HFFc6 (cell line): ENCODE data around the gene PIANP. TPM values are rescaled to one million over a fixed set of nuclear protein-coding genes. Genes with fewer than 3 reads are reported as not detected.

Experiments
- DNase-seq: peaks from one replicate; pipeline ENCODE4 v3.0.0-alpha.2; 2018
- H3K27ac Mint-ChIP-seq: 2 replicates; pipeline ENCODE4 v1.8.0; 2020; ENCODE audit warnings: mild to moderate bottlenecking, mixed read lengths
- H3K27me3 Mint-ChIP-seq: 2 replicates; pipeline ENCODE4 v1.8.0; 2021; ENCODE audit warnings: mild to moderate bottlenecking, moderate library complexity, mixed read lengths; ENCODE audit not compliant: insufficient read depth
- H3K36me3 Mint-ChIP-seq: 2 replicates; pipeline ENCODE4 v1.8.0; 2021; ENCODE audit warnings: low read depth, mixed read lengths
- H3K4me1 Mint-ChIP-seq: 2 replicates; pipeline ENCODE4 v1.8.0; 2020; ENCODE audit warnings: low read depth, mixed read lengths
- H3K4me3 Mint-ChIP-seq: 2 replicates; pipeline ENCODE4 v1.8.0; 2020; ENCODE audit warnings: mild to moderate bottlenecking, moderate library complexity, mixed read lengths
- H3K9me3 Mint-ChIP-seq: 2 replicates; pipeline ENCODE4 v1.8.0; 2020; ENCODE audit warnings: mild to moderate bottlenecking, mixed read lengths
- CTCF ChIP-seq: fragments of 200-600 bp; sonication (generic); IDR thresholded peaks from 2 replicates; pipeline ENCODE4 v1.5.0; 2021; ENCODE audit warnings: antibody characterized with exemption, mild to moderate bottlenecking
- total RNA-seq, 6 experiments: library from RNA; stranded (reverse); fragmentation: NEBNext Ultra II Directional; extraction: Animal tissue kit (Norgen Biotek cat#: 25700); gene quantifications; 2 replicates in 1 of 6; 3 replicates in 5 of 6; pipeline ENCODE4 v1.2.3, GENCODE V29; 2021

The PIANP gene
- total RNA-seq, 6 experiments from 2014 or later = 2.6 to 4.6 (median 3.8) TPM

DNA sequence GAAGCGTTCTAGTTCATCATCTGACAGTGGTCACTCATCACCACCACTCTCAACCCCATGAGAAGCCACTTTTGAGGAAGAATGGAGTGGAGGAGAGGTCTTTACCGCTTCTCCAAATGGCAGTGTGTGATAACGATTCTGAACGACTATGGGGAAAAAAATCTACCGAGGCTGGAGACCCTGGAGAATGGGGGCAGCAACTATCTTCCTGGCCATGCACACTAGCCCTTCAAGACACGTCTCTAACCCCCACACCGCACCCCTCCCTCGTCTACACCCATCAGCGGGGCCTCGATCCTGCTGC, 38.1 kb downstream of the PIANP start:
- no peak for TF ChIP-seq CTCF
- no peak for DNase-seq
- Mint-ChIP-seq H3K36me3 (peaks cover 15% of the 10 kb centered on the region), H3K27me3 (peaks cover 1% of the 10 kb centered on the region; the same call in 1 of the 2 replicates), H3K4me1 (peaks cover 18% of the 10 kb centered on the region), H3K4me3 (peak overlapping the region; percentile 96), H3K9me3 (no peaks in the 10 kb centered on the region), H3K27ac (peak overlapping the region; percentile 90)

DNA sequence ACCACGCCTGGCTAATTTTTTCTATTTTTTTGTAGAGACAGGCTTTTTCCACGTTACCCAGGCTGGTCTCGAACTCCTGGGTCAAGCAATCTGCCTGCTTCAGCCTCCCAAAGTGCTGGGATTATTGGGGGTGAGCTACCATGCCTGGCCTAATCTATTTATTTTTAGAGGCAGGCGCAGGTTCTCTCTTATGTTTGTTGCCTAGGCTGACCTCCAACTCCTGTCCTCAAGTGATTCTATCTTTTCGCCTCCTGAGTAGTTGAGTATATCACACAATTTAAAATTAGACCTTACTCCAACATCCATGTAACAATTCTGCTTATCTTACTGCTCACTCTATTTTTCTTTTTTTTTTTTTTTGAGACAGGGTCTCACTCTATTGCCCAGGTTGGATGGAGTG, 46.6 kb downstream of the PIANP start:
- no peaks in the 10 kb centered on the region for H3K9me3 Mint-ChIP-seq
- H3K27me3 Mint-ChIP-seq = no peaks in the 10 kb centered on the region
- peaks cover 19% of the 10 kb centered on the region for H3K36me3 Mint-ChIP-seq
- no peak for TF ChIP-seq CTCF
- no peak overlapping the region for H3K4me3 Mint-ChIP-seq
- H3K27ac Mint-ChIP-seq = no peak overlapping the region
- H3K4me1 Mint-ChIP-seq = no peaks in the 10 kb centered on the region
- DNase-seq = no peak

DNA sequence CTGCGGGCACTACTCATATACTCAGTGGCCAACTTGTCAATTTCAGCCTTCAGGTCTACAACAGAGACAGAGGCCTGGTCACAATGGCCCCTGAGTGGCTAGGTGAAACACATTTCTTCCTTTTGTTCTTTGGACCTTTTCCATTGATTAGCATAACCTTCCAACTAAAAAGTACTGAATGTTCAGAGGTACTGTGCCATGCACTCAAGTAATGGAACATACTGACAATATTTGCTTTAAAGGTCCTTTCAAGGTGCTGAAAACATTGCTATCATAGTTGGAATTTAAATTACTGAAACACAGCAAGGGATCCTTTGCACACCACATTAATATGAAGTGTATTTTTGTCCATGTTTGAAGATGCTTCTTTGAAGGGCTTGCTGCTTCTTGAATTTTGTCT, 47.3 kb downstream of the PIANP start:
- H3K27me3 Mint-ChIP-seq = no peaks in the 10 kb centered on the region
- no peak overlapping the region for H3K4me3 Mint-ChIP-seq
- H3K27ac Mint-ChIP-seq = no peak overlapping the region
- TF ChIP-seq CTCF = no peak
- peaks cover 16% of the 10 kb centered on the region for H3K36me3 Mint-ChIP-seq
- no peaks in the 10 kb centered on the region for H3K4me1 Mint-ChIP-seq
- no peaks in the 10 kb centered on the region for H3K9me3 Mint-ChIP-seq
- DNase-seq = no peak

GRCh38 chr12:6652391-6652790, 48.2 kb downstream of the PIANP start:
- TF ChIP-seq CTCF = no peak
- H3K9me3 Mint-ChIP-seq = peaks cover 4% of the 10 kb centered on the region; the same call in 1 of the 2 replicates
- H3K27ac Mint-ChIP-seq = no peak overlapping the region
- no peak overlapping the region for H3K4me3 Mint-ChIP-seq
- no peaks in the 10 kb centered on the region for H3K27me3 Mint-ChIP-seq
- H3K4me1 Mint-ChIP-seq = no peaks in the 10 kb centered on the region
- no peak for DNase-seq
- H3K36me3 Mint-ChIP-seq = peaks cover 25% of the 10 kb centered on the region

GRCh38 chr12:6650832-6651231, 49.8 kb downstream of the PIANP start:
- H3K27ac Mint-ChIP-seq = no peak overlapping the region
- no peaks in the 10 kb centered on the region for H3K27me3 Mint-ChIP-seq
- TF ChIP-seq CTCF = no peak
- H3K4me1 Mint-ChIP-seq = no peaks in the 10 kb centered on the region
- H3K9me3 Mint-ChIP-seq = peaks cover 15% of the 10 kb centered on the region; the same call in 1 of the 2 replicates
- H3K4me3 Mint-ChIP-seq = no peak overlapping the region
- H3K36me3 Mint-ChIP-seq = peaks cover 33% of the 10 kb centered on the region
- no peak for DNase-seq

DNA sequence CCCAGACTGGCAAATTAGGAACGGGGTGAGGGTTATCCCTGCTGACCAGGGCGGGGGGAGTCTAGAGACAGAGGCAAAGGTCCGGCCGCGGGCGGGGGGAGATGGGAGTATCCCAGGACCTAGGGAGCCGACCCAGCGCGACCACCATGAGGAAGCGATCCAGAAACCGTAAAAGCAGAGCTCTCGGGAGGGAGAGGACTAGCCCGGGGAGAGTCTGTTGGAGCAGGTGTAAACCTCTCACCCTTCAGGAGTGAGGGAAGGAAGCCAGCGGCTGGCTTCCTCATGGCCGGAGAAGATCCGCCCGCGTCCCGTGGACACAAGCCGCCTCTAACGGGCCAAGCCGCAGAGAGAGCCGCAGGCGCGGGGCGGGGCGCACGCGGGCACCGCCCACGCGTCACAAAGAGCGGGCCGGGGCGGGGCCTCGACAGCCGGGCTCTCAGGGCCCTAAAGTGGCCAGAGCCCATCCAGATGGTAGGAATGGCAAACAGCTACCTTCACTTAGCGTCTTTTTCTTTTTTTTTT, 53.5 kb downstream of the PIANP start, which contains the start of gene ACRBP:
TSS of gene ACRBP (minus strand) at position 350 of the 522 bp plus-strand sequence. CDS start at position 284, 66 bp downstream.
- DNase-seq = no peak

More for the DNA sequence above, 53.5 kb downstream of the PIANP start, which contains the start of gene ACRBP:
- Mint-ChIP-seq H3K27me3 (peaks cover 3% of the 10 kb centered on the region), H3K36me3 (peaks cover 49% of the 10 kb centered on the region), H3K27ac (no peak within 1 kb of the TSS), H3K4me3 (no peak within 1 kb of the TSS), H3K4me1 (no peaks in the 10 kb centered on the region), H3K9me3 (peaks cover 50% of the 10 kb centered on the region)
- no peak for TF ChIP-seq CTCF
